Measurements from ENCODE around the gene ABCC11. TPM values are rescaled to one million over a fixed set of nuclear protein-coding genes. Genes with fewer than 3 reads are reported as not detected.
A peak's percentile ranks its signal among the peaks of the same experiment; 100 is the strongest.

ABCC11 gene
- total and polyA plus RNA-seq, 2 of the 13 experiments (the other 11 are each of a cell fraction or from before 2014, with no cell fraction given) = 1.0 to 1.4 TPM

DNA sequence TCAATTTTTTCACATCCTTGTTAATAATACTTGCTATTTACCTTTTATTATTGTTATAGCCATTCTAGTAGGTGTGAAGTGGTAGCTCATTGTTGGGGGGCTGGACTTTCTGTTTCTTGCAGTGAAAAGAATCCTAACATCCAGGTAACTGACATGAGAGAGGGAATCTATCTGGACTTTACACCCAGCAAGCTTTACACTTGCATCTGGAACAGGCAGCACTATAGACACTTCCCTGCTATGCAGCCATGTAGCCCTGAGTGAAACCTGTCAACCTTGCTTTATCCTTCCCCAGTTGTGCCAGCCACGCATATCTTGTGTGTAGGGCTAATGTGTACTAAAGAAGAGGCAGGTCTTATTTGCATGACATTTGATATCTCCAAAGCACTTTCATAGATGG lies 74.7 kb downstream of the ABCC11 start:
- H3K9ac ChIP-seq (ENCODE audit: insufficient read depth, low read depth, low read length) = no peak overlapping the region
- H4K20me1 ChIP-seq (ENCODE audit: insufficient read depth, low read length) = no peaks in the 10 kb centered on the region
- no peaks in the 10 kb centered on the region for H3K9me3 ChIP-seq (ENCODE audit: low read length)
- in situ Hi-C loops (cut with HindIII; ENCODE audit: extremely low pct_ligation_motif_present, low pct_unique_long_range_greater_than_20kb) (no loop called here), intact Hi-C loops (cut with micrococcal nuclease; ENCODE audit: unreplicated experiment) (no loop called here)
- DNase-seq (ENCODE audit: low spot score) (peak; percentile 53), ATAC-seq (peak; percentile 81), FAIRE-seq (peak; percentile 47)
- BruUV-seq (replicated peaks) = no TSS peak
- peak overlapping the region; percentile 4; the same call in 1 of the 2 replicates for H3K4me2 ChIP-seq (ENCODE audit: low read depth, low read length)
- H3K27me3 ChIP-seq (ENCODE audit: control insufficient read depth in 1 of 2, insufficient read depth in 2 of 2, low read length in 2 of 2) = no peaks in the 10 kb centered on the region
- no peak overlapping the region for H3K4me3 ChIP-seq (replicated peaks in 1 of 3; ENCODE audit: insufficient read depth in 1 of 3, low read depth in 2 of 3, low read length in 3 of 3)
- peaks cover 40% of the 10 kb centered on the region for H3K4me1 ChIP-seq (ENCODE audit: insufficient read depth, low read length)
- no peaks in the 10 kb centered on the region for H3K36me3 ChIP-seq (replicated peaks in 1 of 2; ENCODE audit: control insufficient read depth in 1 of 2, insufficient read depth in 2 of 2, low read length in 2 of 2)
- H3K79me2 ChIP-seq (ENCODE audit: insufficient read depth, low read length) = no peaks in the 10 kb centered on the region
- no peak overlapping the region for H2AFZ ChIP-seq (ENCODE audit: low read length)
- ChIA-PET CTCF (ENCODE audit: low intra/inter-chr PET ratio, low total read pairs) (no interaction called here), POLR2A (no interaction called here)
- 17% methylated on average over 1 of the region's 1 CpG for WGBS (ENCODE audit: low lambda C conversion rate)
- H3K27ac ChIP-seq (ENCODE audit: extremely low read length, insufficient read depth, low read length) = no peak overlapping the region
- TF ChIP-seq ZC3H4 (CRISPR knock-in tag; IDR thresholded peaks at IDR 0.05; ENCODE audit: borderline replicate concordance) = no peak
- TF ChIP-seq ZNF354B (CRISPR knock-in tag; IDR thresholded peaks at IDR 0.05) = no peak
- TF ChIP-seq CBFB (CRISPR knock-in tag; IDR thresholded peaks at IDR 0.05) = no peak
- peak; percentile 45; the same call in 1 of the 2 replicates for TF ChIP-seq ARID5B (CRISPR knock-in tag; IDR thresholded peaks at IDR 0.05)
- peak; percentile 33; the same call in 1 of the 2 replicates for TF ChIP-seq ZSCAN29 (CRISPR knock-in tag; conservative IDR thresholded peaks at IDR 0.05)
- TF ChIP-seq CEBPB (IDR thresholded peaks at IDR 0.05; ENCODE audit: borderline replicate concordance, low read depth, low read length) = no peak
- no peak for TF ChIP-seq RCOR2 (CRISPR knock-in tag; IDR thresholded peaks at IDR 0.05)
- 0 out of 2 replicates have a peak, but pooled peaks have one; percentile 29 for TF ChIP-seq KDM6A (CRISPR knock-in tag; IDR thresholded peaks at IDR 0.05; ENCODE audit: low read depth)
- TF ChIP-seq MAFF (IDR thresholded peaks at IDR 0.05; ENCODE audit: low read depth, low read length) = peak; percentile 37
- peak; percentile 51; the same call in 1 of the 2 replicates for TF ChIP-seq GATAD2A (CRISPR knock-in tag; IDR thresholded peaks at IDR 0.05)
- peak; percentile 56; the same call in 1 of the 2 replicates for TF ChIP-seq ZNF331 (CRISPR knock-in tag; IDR thresholded peaks at IDR 0.05)
- no peak for TF ChIP-seq TGIF2 (CRISPR knock-in tag; IDR thresholded peaks at IDR 0.05)
- no peak for TF ChIP-seq ZNF33B (CRISPR knock-in tag; IDR thresholded peaks at IDR 0.05)
- TF ChIP-seq, protein P1, sequence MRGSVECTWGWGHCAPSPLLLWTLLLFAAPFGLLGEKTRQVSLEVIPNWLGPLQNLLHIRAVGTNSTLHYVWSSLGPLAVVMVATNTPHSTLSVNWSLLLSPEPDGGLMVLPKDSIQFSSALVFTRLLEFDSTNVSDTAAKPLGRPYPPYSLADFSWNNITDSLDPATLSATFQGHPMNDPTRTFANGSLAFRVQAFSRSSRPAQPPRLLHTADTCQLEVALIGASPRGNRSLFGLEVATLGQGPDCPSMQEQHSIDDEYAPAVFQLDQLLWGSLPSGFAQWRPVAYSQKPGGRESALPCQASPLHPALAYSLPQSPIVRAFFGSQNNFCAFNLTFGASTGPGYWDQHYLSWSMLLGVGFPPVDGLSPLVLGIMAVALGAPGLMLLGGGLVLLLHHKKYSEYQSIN (CRISPR knock-in tag; IDR thresholded peaks at IDR 0.05; ENCODE audit: borderline replicate concordance) = no peak
- 0 out of 2 replicates have a peak, but pooled peaks have one; percentile 22 for TF ChIP-seq HDAC2 (CRISPR knock-in tag; IDR thresholded peaks at IDR 0.05)
- no peak for TF ChIP-seq ZFP90 (CRISPR knock-in tag; IDR thresholded peaks at IDR 0.05; ENCODE audit: borderline replicate concordance)
- TF ChIP-seq ZNF549 (CRISPR knock-in tag; IDR thresholded peaks at IDR 0.05) = peak; percentile 72; the same call in 1 of the 2 replicates
- TF ChIP-seq SAP130 (CRISPR knock-in tag; IDR thresholded peaks at IDR 0.05; ENCODE audit: low read depth) = peak; percentile 53; the same call in 1 of the 2 replicates
- TF ChIP-seq KAT8 (CRISPR knock-in tag; IDR thresholded peaks at IDR 0.05) = 0 out of 2 replicates have a peak, but pooled peaks have one; percentile 19
- no peak for TF ChIP-seq JUND (CRISPR knock-in tag; IDR thresholded peaks at IDR 0.05)
- TF ChIP-seq SOX13 (IDR thresholded peaks at IDR 0.05) = no peak
- TF ChIP-seq SOX13 (CRISPR knock-in tag; conservative IDR thresholded peaks at IDR 0.05 in 1 of 2, IDR thresholded peaks at IDR 0.05 in 1 of 2) = peak in 1 of 2 experiments; percentile 35; a peak in 1 of 4 replicates
- no peak for TF ChIP-seq BHLHE40 (IDR thresholded peaks at IDR 0.05; ENCODE audit: low read length)
- TF ChIP-seq NCOA2 (CRISPR knock-in tag; IDR thresholded peaks at IDR 0.05) = 0 out of 2 replicates have a peak, but pooled peaks have one; percentile 13
- no peak for TF ChIP-seq PAF1 (CRISPR knock-in tag; IDR thresholded peaks at IDR 0.05)

All from HepG2 (cell line).